ENCODE measurements around the gene C19orf53.

The C19orf53 gene

GRCh38 chr19:13826652-13827235 lies 52.5 kb downstream of the C19orf53 start:
- TF ChIP-seq CTCF (conservative IDR thresholded peaks at IDR 0.05; ENCODE audit: low read depth), result no peak
- POLR2A ChIA-PET (ENCODE audit: low non-redundant PET), result no interaction called here
- CTCF ChIA-PET, result interaction anchor here (0.6 to 1.0 kb wide), 2 partner anchors 36 to 310 kb away, joined by 3 read pairs; partner anchors contain the start of gene ASF1B
- no peak for DNase-seq (ENCODE audit: low spot score)
- peak overlapping the region; percentile 100 for H3K27ac ChIP-seq

- ChIA-PET POLR2A (ENCODE audit: low non-redundant PET) (interaction anchor here (0.6 kb wide), 1 partner anchor 179 kb away, joined by 5 read pairs; no protein-coding TSS in a partner anchor), CTCF (interaction anchor here (0.6 kb wide), 2 partner anchors 41 to 309 kb away, joined by 3 read pairs; partner anchors contain the start of gene ASF1B)
- peak overlapping the region; percentile 100 for H3K27ac ChIP-seq
- TF ChIP-seq CTCF (conservative IDR thresholded peaks at IDR 0.05; ENCODE audit: low read depth), result no peak
- DNase-seq (ENCODE audit: low spot score), result no peak
Measured at GRCh38 chr19:13827656-13828055, 53.4 kb downstream of the C19orf53 start.

Measured in RWPE1 (cell line).